HG02938 (cell line): Measurements from ENCODE around the gene CREB1.
A peak's percentile ranks its signal among the peaks of the same experiment; 100 is the strongest.
"Not testable (repeated sequence)": the region's sequence is repeated elsewhere in the genome, so short reads cannot be mapped to it uniquely, and the experiment has no call there.

ENCODE experiments used
- ATAC-seq: cut with Tn5 transposase; IDR thresholded peaks from one replicate; pipeline ENCODE4 v1.9.1; 2021; ENCODE audit warnings: mild to moderate bottlenecking, moderate library complexity; ENCODE audit not compliant: unreplicated experiment

Gene CREB1

DNA sequence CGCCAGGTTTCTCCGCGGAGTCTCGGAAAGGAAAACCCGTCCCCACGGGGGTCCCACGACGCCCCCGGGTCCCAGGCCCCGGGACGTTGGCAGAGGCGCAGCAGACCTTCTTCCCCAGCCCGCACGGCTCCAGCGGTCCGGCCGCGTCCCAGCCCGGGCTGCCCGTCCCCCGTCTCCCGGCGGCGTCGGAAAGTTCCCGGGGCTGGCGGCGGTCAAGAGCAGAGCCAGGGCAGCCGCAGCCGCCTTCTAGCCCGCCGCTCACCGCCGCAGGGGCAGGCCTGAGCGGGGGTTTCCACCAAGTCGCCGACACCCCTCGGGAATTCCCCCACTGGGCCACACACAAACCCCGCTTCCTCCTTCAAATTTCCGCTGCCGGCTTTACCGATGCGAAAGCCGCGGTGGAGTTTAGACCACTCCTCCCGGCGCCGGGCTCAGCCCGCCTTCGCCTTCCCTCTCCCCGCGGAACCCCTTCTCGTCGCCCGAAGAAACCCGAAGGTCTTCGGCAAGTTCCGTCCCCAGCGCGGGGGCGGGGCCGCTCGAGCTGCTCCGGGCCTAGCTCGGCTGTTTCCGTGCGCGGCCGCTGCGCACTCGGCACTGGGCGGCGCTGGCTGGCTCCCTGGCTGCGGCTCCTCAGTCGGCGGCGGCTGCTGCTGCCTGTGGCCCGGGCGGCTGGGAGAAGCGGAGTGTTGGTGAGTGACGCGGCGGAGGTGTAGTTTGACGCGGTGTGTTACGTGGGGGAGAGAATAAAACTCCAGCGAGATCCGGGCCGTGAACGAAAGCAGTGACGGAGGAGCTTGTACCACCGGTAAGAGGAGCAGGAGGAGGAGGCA, at the start of gene CREB1:
Gene CREB1, plus strand, starts transcription at position 633 of the 830 bp plus-strand sequence. CDS start 25,674 bp downstream, outside the sequence.
- peak; percentile 78 for ATAC-seq

DNA sequence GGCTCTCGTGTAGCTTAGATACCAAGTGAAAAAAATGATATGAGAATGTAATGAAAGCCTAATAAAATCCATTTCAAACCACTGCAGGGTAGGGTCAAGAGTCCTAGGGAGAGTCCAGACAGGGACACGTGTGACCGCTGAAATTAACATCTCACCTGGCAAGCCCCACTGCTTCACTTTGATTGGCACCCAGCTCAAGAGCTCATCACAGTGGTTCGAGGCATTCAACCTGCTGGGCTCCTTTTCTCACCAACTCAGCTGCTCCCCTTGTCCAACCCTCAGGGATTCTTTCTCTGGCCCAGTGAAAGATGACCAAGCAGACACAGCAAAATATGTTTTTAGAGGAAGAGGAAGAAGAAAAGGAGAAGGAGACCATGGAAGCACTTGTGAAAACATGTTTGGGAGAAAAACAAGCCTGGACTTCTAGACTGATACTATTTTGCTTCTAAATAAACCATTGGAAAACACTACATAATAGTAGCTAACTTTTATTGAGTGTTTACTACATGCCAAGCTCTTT, 49.2 kb upstream of the CREB1 start:
- no peak for ATAC-seq

DNA sequence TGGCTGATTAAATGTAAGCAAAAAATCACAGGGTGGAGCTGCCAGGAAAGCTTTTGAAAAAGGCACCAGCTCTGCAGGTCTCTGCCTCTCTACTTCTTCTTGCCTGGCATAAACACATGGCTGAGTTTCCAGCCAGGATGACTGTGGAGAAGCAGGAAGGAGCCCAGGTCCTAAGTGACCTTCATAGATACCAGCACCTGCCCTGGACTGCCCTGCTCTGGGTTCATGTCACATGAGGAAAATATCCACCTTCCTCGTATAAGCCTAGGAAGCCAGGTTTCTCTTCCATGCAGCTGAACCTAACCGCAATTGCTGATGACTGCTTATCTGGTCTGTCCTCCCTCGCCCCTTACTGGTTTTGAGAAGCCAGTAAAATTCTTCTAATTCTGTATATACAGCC, 47.8 kb upstream of the CREB1 start:
- ATAC-seq, result no peak

DNA sequence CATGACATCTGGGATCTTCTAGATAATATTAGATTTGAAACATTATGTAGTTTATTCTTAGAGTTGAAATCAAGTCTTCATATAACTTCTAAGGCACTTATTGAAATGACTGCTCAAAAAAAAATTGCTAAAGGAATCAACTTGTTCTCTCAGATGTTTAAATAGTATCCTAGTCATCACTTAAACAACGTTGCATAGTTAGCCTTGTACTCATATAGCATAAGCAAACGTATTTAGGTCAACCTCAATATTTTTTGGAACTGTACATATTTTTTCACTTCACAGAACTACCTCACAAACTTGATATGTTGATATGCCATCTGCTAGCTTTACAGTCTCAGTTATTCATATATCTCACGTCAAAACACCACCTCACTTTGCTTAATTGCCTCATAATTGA, 47.1 kb upstream of the CREB1 start:
- ATAC-seq, result no peak

DNA sequence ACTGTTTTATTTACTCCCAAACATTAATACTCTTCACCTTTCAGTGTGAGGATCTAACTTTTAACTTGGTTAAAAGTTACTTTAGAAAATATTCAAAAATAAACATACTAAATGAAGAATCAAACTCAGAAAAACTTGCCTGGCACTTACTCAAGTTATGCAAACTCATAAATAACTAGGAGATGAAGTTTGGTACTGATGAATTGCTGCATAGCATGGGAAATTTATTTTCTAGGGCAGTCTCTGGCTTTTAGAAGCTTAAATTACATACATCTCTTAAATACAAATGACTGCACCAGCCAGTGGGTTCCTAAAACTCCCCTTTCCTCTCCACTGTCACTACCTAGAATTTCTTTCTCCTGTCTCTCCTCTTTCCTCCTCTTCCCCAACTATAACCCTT, 46.7 kb upstream of the CREB1 start:
- ATAC-seq, result no peak

DNA sequence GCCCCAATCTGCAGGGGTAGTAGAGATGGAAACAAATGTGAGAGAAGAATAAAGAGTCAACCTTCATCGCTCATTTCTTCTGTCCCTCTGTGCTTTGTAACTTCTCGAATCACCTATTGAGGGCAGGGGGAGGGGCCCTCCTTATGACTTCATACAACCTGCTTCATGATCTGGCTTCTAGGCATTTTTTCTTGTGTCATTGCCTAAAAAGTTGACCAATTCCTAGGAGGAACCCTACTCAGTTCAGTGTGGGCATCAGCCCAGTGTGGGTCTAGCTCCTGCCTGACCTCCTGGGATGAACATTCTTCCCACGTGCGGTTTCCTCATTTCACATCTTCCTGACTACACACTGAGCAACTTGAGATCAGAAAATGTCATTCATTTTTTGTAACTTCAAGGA, 46.3 kb upstream of the CREB1 start:
- no peak for ATAC-seq

DNA sequence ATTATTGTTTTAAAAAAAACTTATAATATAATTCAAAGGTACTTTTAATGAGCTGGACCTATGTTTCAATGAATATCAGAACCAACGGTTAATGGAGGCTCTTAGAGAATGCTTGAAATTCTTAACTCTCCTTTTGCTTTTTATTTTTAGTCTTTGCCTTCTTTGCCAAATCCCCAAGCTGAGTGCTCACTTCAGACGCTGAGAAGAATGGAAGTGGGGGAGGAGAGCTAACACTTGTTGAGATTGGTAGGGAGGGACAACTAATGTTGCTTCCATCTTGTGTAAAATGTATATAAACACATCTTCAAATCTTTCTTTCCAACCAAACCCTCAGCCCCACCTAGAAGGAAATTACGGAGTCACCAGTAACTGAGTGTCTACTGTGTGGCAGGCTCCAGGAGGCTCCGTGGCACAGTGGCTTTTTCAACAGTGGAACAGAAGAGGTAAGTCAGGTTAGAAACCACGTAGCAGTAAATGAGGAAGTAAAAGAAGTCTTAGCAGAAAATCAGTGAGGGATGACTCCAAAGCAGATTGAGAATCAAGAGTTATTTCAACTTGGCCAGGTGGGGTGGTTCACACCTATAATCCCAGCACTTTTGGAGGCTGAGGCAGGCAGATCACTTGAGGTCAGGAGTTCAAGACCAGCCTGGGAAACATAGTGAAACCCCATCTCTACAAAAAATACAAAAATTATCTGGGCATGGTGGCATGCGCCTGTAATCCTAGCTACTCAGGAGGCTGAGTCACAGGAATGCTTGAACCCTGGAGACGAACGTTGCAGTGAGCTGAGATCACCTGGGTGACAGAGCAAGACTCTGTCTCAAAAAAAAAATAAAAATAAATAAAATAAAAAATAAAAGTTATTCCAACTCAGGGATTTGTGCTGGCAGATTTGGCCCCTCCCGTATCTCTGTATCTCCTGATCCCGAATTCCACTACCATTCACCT, 45.0 kb upstream of the CREB1 start:
- ATAC-seq, result peak; percentile 65

DNA sequence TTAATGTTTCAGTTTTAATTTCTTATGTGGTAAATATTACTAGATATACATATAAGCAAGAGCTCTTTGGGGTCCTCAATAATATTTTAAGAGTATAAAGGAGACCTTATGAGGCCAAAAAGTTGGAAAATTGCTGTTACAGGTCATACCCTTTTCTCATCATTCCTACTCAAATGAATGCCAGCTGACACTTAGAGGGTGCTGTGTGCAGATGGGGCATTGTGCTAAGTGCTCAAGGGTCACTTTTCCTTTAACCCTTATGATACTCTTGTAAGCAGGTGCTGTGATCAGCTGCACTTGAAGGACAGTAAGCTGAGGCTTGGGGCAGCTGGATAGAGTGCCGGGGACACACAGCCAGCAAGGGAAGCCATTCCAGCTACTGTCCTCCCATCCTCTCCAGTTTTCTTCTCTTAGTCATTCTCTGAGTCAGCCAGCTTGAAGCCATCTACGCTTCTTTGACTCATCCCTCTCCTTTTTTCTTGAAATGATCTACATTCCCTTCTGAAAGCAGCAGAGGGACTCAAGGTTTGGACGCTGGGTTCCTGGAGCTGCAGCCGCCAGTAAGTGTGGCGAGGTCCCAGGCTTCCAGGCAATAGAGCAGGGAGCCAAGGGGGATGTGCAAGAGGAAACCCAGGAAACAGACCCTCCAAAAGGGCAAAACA, 42.0 kb upstream of the CREB1 start:
- ATAC-seq, result no peak

DNA sequence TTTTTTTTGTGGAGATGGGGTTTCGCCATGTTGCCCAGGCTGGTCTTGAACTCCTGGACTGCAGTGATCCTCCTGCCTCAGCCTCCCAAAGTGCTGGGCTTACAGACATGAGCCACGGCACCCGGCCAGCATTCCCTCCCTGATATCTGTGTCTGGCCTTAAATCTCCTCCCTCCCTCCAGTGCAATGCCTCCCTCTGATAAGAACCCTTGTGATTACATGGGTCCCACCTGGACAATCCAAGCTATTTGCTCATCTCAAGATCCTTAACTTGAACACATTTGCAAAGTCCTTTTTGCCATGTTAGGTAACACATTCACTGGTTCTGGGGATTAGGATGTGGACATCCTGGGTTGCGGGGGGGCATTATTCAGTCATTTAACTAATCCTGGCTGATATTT, 40.5 kb upstream of the CREB1 start:
- ATAC-seq, result no peak

DNA sequence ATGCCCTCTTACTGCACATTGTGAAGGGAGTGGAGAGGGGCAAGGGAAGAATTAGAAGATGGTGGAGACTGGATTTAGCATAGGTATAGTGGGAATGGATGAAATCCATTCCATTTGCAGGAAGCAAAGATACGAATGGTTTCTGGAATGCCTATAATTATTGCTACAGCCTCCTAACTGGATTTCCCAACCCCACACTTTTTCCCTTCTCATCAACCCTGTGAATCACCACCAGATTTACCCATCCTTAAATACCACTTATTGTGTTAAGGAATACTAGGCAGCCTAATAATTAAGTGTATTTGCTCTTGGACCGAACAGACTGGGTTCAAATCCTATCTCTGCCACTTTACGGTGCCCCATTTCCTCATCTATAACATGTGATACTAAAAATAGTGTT, 39.3 kb upstream of the CREB1 start:
- no peak for ATAC-seq

DNA sequence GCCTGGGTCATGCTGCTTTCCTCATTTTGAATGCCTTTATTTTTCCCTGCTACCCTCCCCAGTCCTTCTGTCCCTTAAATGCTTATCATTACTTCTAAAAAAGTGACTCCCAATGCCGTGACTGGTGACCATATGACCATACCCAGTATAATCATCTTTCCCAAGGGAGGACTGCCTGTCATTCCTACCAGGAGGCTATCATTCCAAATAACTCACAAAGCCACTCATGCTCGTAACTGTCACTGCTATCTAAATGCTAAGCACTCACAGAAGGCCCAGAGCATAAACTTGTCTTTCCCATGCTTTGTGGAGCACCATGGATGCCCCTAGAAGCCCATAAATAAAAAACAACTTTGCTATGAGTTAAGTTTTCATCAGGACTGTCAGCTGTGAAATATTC, 38.7 kb upstream of the CREB1 start:
- no peak for ATAC-seq

DNA sequence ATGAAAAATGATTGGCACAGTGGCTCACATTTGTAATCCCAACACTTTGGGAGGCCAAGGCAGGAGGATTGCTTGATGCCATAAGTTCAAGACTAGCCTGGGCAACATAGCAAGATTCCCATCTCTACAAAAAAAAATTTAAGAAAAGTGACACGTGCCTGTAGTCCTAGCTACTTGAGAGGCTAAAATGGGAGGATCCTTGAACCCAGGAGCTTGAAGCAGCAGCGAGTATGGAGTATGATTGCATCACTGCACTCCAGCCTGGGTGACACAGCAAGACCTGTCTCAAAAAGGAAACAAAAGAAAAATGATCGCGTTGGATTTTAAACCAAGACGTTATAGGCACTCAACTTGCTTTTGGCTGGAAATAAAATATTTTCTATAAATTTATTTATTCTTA, 37.8 kb upstream of the CREB1 start:
- ATAC-seq, result no peak

DNA sequence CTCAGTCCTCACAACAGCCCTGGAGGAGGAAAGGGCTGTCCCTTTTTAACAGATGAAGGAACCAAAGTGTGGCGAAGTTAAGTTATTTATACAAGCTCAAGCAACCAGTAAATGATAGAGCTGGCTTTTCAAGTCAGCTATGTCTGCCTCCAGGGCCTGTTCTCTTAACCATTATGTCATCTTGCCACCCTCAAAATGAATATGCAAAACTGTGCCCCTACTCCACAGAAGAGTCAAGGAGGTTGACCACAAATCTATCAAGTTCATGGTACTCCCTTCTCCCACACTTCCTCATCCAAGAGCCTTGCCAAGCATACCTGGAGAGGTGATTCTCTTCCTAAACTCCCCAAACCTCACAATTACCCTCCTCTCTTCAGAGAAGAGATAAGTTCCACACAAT, 37.3 kb upstream of the CREB1 start:
- no peak for ATAC-seq

DNA sequence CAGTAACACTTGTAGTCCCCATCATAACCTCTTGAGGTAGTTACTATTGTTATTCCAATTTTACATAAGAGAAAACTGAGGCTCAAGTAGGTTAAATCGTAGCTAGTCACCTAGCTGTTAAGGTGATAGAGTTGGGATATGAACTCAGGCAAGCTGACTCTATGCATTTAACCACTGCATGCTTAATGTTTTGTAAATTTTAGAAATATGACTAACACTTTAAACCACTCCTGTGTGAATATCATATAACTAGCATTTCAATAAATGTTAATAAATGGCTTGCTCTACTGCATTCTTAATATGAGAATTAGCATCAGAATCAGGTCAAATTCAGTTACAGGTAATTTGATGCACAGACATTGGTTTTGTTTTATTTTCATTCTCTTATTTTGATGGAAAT, 35.6 kb upstream of the CREB1 start:
- no peak for ATAC-seq

DNA sequence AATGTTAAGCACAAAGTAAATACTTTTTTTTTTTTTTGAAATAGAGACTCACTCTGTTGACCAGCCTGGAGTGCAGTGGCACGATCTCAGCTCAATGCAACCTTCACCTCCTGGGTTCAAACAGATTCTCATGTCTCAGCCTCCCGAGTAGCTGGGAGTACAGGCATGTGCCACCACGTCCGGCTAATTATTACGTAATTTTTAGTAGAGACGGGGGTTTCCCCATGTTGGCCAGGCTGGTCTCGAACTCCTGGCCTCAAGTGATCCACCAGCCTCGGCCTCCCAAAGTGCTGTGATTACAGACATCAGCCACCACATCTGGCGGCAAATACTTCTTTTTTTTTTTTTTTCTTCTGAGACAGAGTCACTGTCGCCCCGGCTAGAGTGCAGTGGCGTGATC, 32.8 kb upstream of the CREB1 start:
- ATAC-seq, result not testable (repeated sequence)

DNA sequence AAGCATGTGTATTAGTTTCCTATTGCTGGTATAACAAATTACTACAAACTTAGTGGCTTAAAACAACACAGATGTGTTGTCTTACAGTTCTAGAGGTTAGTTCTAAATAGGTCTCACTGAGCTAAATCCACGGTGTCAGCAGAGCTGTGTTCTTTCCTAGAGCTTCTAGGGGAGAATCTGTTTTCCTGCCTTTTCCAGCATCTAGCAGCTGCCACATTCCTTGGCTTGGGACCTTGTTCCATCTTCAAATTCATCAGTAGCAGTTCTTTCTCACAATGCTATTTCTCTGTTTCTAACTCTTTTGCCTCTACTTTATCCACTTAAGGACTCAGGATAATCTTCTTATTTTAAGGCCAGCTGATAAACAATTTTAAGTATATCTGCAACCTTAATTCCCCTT, 32.2 kb upstream of the CREB1 start:
- no peak for ATAC-seq

DNA sequence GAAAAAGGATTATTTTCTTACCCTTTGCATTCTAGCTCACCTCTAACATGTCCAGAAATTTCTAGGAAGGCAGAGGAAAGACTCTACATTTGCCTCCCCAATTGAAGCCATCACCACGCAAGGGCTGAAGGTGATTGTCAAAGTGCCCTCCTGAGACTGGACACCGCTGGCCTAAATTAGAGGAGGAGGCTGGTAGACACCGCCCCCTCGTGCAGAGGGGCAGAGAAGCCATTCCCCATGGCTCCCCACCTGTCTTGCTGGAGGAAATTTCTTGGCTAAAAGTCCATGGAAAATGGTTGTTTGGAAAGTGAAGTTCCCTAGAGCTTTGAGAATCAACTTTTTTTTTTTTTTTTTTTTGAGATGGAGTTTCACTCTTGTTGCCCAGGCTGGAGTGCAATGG, 31.3 kb upstream of the CREB1 start:
- ATAC-seq, result no peak

DNA sequence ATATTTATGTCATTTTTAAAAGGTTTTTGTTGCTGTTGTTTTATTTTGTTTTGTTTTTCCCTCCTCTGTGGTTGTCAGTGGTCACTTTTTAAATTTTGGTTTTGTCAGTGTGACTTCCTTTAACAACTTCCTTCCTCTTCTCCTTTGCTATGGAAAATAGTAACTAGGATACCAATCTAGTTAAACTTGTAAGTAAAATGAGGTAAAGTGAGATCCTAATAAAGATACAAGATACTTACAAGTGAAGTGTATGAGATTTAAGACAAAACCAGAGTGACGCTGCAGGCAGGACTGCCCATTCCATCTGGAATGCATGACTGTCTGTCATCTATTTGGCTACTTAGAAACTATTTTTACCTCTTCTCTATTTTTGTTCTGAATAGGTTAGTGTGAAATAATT, 30.6 kb upstream of the CREB1 start:
- ATAC-seq, result no peak

DNA sequence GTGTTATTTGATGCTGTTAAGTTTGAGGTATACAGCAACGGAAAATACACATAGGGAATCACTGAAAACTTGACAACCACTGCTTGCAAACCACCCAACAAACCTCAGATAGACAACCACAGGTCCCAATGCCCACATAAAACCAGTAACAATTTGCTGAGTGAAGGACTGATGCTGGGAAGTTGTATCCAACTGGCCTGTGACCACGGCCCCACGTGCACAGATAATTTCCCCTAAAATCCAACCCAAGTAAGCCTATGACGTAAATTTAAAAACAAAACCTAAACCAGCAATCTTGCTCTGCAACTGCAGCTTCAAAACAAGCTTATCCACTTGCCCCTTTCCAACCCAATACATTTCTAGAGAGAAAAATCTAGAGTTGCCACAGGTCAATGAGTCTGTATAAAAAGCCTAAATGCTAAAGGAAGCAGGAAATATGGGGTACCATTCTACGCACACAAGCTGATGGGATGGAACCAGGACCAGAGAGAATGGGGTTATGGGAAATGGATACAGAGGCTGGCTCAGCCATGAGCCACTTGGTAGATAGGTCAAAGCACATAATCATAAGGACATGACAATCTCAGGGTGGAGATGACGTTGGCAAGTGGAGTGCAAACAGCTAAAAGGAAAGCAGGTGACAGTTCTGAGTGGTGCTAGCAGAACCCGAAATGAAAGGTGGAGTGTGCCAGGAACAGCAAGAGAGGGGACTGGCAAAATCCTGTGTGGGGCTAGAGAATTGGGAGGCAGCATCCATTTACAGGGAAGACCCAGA, 27.8 kb upstream of the CREB1 start:
- no peak for ATAC-seq

DNA sequence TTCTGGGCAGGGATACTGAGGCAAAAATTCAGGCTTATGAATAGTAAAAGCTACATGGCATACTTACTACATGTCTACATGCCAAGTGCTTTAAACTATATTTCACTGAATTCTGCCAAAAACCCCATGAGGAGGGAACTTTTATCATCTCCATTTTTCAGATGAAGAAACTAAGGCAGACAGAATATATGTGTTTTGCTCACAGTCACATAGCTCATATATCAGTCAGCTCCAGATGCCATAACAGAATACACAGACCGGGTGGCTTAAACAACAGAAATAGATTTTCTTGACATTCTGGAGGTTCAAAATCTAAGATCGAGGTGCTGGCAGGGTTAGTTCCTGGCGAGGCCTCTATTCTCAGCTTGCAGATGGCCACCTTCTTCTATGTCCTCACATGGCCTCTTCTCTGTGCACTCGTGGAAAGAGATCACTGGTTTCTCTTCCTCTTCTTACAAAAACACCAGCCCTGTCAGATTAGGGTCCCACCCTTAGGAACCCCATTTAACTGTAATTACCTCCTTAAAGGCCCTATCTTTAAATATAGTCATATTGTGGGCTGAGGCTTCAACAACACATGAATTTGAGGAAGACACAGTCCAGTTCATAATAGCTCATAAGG, 27.1 kb upstream of the CREB1 start:
- ATAC-seq, result peak; percentile 25
